HG03064 (cell line): Measurements from ENCODE around the gene MELTF.

Source experiments
- ATAC-seq: cut with Tn5 transposase; IDR thresholded peaks from one replicate; pipeline ENCODE4 v1.9.1; 2021; ENCODE audit warnings: low read depth; ENCODE audit not compliant: unreplicated experiment

MELTF gene

GRCh38 chr3:196995646-196996355, 33.8 kb downstream of the MELTF start:
- no peak for ATAC-seq

DNA sequence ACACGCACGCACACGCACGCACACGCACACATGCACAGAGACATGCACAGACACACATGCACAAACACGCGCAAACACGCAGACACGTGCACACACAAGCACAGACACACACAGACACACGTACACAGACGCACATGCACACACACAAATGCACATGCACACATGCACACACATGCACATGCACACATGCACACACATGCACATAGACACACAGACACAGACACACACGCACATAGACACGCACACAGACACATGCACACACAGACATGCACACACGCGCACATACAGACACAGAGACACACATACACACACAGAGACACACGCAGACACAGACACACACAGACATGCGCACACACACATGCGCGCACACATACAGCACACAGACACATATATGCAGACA, 34.6 kb downstream of the MELTF start:
- ATAC-seq = no peak

DNA sequence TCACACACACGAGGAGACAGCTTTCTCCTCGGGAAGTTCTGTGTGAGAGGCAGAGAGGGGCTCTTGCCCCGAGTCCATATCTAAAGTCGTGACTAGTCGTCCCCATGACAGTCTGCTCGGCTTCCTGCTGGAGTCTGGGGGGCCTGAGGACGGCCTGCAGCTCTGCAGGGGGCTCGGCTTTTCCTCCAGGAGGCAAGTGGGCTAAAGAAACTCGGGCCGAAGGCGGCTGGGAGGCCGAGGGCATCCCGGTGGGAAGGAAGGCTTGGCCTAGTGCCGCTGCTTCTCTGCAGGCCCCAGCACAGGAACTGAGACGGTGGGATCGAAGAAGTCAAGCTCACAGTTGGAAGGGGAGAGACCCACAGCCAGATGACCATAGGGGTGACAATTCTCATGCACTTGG, 35.6 kb downstream of the MELTF start:
- no peak for ATAC-seq

GRCh38 chr3:196992461-196993065, 37.1 kb downstream of the MELTF start:
- ATAC-seq = no peak

DNA sequence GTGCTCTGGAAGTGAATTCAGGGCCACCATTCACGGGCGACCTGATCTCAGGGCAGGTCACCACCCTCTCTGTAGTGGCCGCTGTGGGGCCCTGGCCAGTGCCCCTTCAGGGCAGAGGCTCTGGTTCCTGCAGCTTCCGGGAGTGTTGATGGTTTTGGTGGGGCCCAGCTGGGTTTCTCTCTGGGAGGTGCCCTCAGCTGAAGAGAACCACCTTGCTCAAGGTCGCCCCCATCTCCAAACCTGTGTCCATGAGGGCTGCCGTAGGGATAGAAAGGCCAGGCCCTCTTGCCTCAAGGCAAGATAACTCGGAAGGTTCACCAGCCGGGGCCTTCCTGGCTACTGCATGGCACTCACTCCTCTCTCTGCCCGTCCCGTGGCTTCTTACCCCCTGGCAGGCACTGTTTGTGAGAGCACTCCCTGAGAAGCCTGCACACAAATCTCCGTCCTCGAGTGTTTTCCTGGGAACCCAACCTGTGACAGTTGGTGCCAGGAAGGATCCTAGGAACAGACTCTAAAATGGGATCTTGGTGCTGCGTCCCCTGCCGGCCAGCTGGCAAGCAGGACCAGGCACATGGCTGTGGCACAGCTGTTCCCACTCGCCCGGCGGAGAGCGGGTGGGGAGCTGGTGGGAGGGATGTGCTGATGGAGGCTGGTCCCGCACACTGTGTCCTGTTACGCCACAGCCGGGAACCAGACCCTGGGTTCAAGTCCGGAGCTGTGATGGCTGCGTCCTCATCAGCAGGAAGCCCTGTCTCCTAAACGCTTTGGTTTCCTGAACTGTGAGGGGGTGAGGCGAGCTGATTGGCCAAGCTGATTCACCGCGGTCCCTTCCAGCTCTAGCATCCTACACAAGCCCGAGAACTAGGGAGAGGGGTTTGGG, 37.8 kb downstream of the MELTF start:
- ATAC-seq = no peak

- ATAC-seq = no peak
Measured at GRCh38 chr3:196990601-196991007, 39.0 kb downstream of the MELTF start.

- no peak for ATAC-seq
Measured at GRCh38 chr3:196989721-196990262, 39.8 kb downstream of the MELTF start.

GRCh38 chr3:196988241-196989029, 41.2 kb downstream of the MELTF start:
- no peak for ATAC-seq

GRCh38 chr3:196987022-196987421, 42.6 kb downstream of the MELTF start:
- ATAC-seq = no peak

- ATAC-seq = no peak
Measured at GRCh38 chr3:196985954-196986885, 43.4 kb downstream of the MELTF start.

GRCh38 chr3:196985298-196985697, 44.3 kb downstream of the MELTF start:
- ATAC-seq = no peak

DNA sequence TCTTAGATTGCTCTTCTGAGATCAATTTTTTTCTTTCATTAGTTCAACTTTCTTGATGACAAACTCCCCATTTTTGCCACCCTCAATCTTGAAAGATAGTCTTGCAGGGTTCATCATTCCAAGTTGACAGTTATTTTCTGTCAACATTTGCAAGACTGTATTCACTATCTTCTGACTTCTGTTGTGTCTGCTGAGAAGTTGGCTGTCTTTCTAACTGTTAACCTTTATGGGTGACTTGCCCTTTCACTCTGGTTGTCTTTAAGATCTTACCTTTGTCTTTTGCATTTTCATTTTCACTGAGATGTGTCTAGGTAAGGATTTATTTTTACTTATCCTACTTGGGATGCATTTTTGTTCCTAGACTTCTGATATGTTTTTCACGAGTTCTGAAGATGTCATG, 46.4 kb downstream of the MELTF start:
- no peak for ATAC-seq

GRCh38 chr3:196981657-196982056, 48.0 kb downstream of the MELTF start:
- no peak for ATAC-seq

DNA sequence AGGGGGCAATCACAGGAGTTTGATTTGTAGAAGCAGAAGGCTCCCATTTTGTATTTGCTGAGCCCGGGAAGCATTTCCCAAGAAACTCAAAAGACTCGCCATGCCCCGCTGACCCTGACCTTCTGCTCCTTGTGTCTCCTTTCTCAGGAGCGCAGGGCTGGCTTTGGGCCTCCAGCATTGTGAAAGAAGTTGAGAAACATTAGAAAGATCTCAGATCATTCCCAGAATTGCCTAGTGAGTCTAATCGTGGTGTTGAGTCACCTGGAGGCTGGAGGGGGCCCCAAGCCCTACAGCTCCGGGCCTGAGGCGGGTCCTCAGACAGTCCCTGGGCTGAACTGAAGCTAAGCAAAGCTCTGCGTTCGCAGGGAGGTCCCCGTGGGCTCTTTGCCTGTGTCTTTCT, 50.1 kb downstream of the MELTF start:
- ATAC-seq = no peak

DNA sequence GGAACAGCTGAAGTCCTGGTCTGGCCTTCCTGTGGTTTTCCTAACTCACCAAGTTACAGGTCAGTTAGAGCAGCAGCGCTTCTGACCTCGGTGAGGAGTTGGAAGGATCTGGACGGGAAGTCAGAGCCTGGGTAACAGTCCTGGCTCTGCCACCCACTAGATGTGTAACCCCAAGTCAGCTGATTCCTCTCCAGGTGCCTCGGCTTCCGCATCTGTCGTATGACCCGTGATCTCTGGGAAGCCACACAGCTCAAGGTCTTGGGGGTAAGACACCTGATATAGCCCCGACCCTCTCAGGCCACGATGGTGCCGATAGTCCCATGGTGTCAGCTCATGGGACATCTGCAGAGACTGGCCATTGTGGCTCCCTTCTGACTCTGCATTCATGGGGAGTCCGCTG, 52.7 kb downstream of the MELTF start:
- no peak for ATAC-seq

DNA sequence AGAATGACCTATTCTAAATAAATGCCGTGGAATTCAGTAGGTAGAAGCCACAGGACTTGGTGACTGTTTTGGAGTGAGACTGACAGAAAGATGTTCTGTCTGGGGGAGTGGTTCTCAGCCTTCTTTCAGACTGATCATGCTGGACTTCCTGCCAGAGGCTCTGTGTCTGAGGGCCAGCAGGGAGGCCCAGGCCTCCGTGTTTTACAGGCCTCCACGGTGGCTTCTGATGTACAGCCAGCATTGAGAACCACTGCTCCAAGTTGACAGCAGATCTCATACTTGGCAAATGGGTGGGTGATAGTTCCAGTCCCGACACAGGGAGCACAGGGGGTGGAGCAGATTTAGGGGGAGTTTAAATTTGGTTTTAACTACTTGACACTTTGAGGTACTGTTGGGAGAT, 54.3 kb downstream of the MELTF start:
- ATAC-seq = no peak

GRCh38 chr3:196974661-196975060, 55.0 kb downstream of the MELTF start:
- ATAC-seq = no peak

GRCh38 chr3:196971094-196971698, 58.4 kb downstream of the MELTF start:
- ATAC-seq = no peak

DNA sequence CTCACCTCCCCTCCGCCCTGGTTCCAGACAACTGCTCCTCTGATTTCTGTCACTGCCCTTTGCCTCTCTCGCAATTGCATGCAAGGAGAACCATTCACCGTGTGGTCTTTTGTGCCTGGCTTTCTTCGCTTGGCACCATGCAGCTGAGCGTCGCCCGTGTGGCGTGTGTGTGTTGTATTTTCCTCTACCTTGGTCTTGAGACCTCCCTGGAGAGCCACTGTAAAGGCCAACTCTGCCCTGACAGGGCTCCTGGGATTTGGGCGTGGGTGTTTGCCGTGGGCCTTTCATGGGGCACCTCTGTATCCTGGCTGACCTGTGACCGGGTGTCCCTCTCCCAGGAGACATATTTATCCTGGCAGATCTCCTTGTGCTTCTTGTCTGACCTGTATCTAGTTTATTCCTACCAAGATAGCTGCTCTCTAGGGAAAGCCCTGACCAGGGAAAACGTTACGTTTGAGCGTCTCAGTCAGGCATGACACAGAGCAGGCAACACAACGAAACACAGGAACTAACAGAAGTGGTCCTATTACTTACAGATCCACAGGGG, 59.0 kb downstream of the MELTF start:
- no peak for ATAC-seq
